ENCODE data around the gene SLIT3. TPM values are rescaled to one million over a fixed set of nuclear protein-coding genes. Genes with fewer than 3 reads are reported as not detected.

SLIT3 gene
- total RNA-seq, 1 experiment from 2014 or later = 0.92 TPM

- no peak overlapping the region for H2AFZ ChIP-seq (ENCODE audit: low read length)
- H3K9me3 ChIP-seq (ENCODE audit: control insufficient read depth, low read depth, low read length) = no peaks in the 10 kb centered on the region
- no peak overlapping the region for H4K8ac ChIP-seq (replicated peaks; ENCODE audit: insufficient read length, low read depth, low read length)
- H2BK5ac ChIP-seq (ENCODE audit: insufficient read length, low read length) = no peak overlapping the region
- H3K4me1 ChIP-seq (ENCODE audit: insufficient read depth, low read length) = no peaks in the 10 kb centered on the region; the same call in 1 of the 2 replicates
- no peak overlapping the region for H4K5ac ChIP-seq (ENCODE audit: insufficient read length, low read depth, low read length)
- no peaks in the 10 kb centered on the region; the same call in 1 of the 2 replicates for H3K79me2 ChIP-seq (ENCODE audit: insufficient read depth, low read length)
- no peak overlapping the region for H3K9ac ChIP-seq (ENCODE audit: extremely low read depth, insufficient read length, low read length)
- DNase-seq = no peak
- H4K20me1 ChIP-seq (ENCODE audit: control insufficient read depth, insufficient read depth, insufficient read length) = no peaks in the 10 kb centered on the region
- H3K56ac ChIP-seq (ENCODE audit: insufficient read length, low read depth, low read length) = no peak overlapping the region
- no peak overlapping the region for H2BK12ac ChIP-seq (ENCODE audit: insufficient read length, low read depth, low read length)
- H2BK20ac ChIP-seq (ENCODE audit: low read depth, low read length, poor library complexity, severe bottlenecking) = no peak overlapping the region
- Mint-ChIP-seq H3K4me3 (no peak overlapping the region), H3K27ac (no peak overlapping the region), H3K36me3 (ENCODE audit: insufficient read depth in 1 of 3, low read depth in 3 of 3) (no peaks in the 10 kb centered on the region), H3K4me1 (peaks cover 12 to 13% of the 10 kb centered on the region in 2 experiments), H3K9me3 (no peaks in the 10 kb centered on the region; a peak in 1 of 5 replicates), H3K27me3 (ENCODE audit: low read depth) (no peaks in the 10 kb centered on the region; the same call in 1 of the 2 replicates)
- H3K4ac ChIP-seq (ENCODE audit: low read depth, low read length) = no peak overlapping the region
- H3K79me1 ChIP-seq (ENCODE audit: insufficient read depth, low read depth, low read length, poor library complexity, severe bottlenecking) = no peaks in the 10 kb centered on the region
- no peak overlapping the region for H3K14ac ChIP-seq (ENCODE audit: insufficient read depth, low read length)
- H3K4me2 ChIP-seq (ENCODE audit: insufficient read depth, insufficient read length, low read length) = no peak overlapping the region
- no peak overlapping the region for H3K23ac ChIP-seq (ENCODE audit: insufficient read length, low read depth, low read length)
- no peaks in the 10 kb centered on the region for H3K23me2 ChIP-seq (ENCODE audit: insufficient read length, low read depth, low read length, poor library complexity, severe bottlenecking)
- H3K27me3 ChIP-seq (ENCODE audit: insufficient read depth, low read length) = no peaks in the 10 kb centered on the region
- H3T11ph ChIP-seq (ENCODE audit: low read length) = no peak overlapping the region
- no peak overlapping the region for H4K91ac ChIP-seq (ENCODE audit: insufficient read length, low read depth, low read length)
- H3K27ac ChIP-seq (ENCODE audit: insufficient read length, low read depth, low read length) = no peak overlapping the region
- H2BK15ac ChIP-seq (ENCODE audit: low read depth, low read length) = no peak overlapping the region
- no peak overlapping the region for H2AK5ac ChIP-seq (ENCODE audit: insufficient read length, low read length)
- H2BK120ac ChIP-seq (ENCODE audit: low read depth, low read length, poor library complexity, severe bottlenecking) = no peak overlapping the region
- WGBS (ENCODE audit: extremely low coverage, insufficient read length, low lambda C conversion rate) = no CpG with 5 or more reads among the region's 4 CpGs
- no peak overlapping the region for H3K18ac ChIP-seq (ENCODE audit: insufficient read length, low read depth, low read length)
- no peak for TF ChIP-seq CTCF (conservative IDR thresholded peaks at IDR 0.05)
These were observed 647.3 kb downstream of the SLIT3 start for GRCh38 chr5:168653626-168654025.
